ENCODE data around the gene LIN37. TPM values are rescaled to one million over a fixed set of nuclear protein-coding genes. Genes with fewer than 3 reads are reported as not detected.

LIN37 gene
- total RNA-seq, 1 experiment from 2014 or later, result 23.5 TPM

- in situ Hi-C loops (cut with HindIII; ENCODE audit: low pct_unique_long_range_greater_than_20kb, low sequenced_read_pairs), result no loop called here
- BruUV-seq (replicated peaks), result TSS peak; percentile 66
These were observed 40.0 kb downstream of the LIN37 start for GRCh38 chr19:35788205-35788960.

GRCh38 chr19:35789195-35789977 lies 41.0 kb downstream of the LIN37 start:
- Histone ChIP-seq H3K27ac (ENCODE audit: low read length) (no peak overlapping the region), H3K4me3 (ENCODE audit: low read depth in 2 of 2, low read length in 2 of 2) (no peak overlapping the region), H3K9me3 (ENCODE audit: control insufficient read depth, insufficient read depth, low read depth, low read length) (no peaks in the 10 kb centered on the region), H3K36me3 (ENCODE audit: control insufficient read depth, insufficient read depth, low read length) (no peaks in the 10 kb centered on the region), H3K27me3 (ENCODE audit: control insufficient read depth, insufficient read depth, low read length) (no peaks in the 10 kb centered on the region), H3K4me1 (ENCODE audit: control insufficient read depth, insufficient read depth, low read length) (no peaks in the 10 kb centered on the region; the same call in 1 of the 2 replicates)
- no peak for DNase-seq (ENCODE audit: low read depth, low spot score)
- in situ Hi-C loops (cut with HindIII; ENCODE audit: low pct_unique_long_range_greater_than_20kb, low sequenced_read_pairs), result no loop called here
- POLR2A ChIA-PET, result no interaction called here
- BruUV-seq (replicated peaks), result no TSS peak
- TF ChIP-seq TCF7L2 (IDR thresholded peaks at IDR 0.05; ENCODE audit: low read depth, low read length), result no peak
- no peak for TF ChIP-seq SIN3A (IDR thresholded peaks at IDR 0.05; ENCODE audit: borderline replicate concordance, insufficient read depth, low read depth, low read length)
- TF ChIP-seq POLR2AphosphoS5 (IDR thresholded peaks at IDR 0.05; ENCODE audit: low read depth, low read length), result no peak; the same call in 1 of the 2 replicates
- TF ChIP-seq, protein P1, sequence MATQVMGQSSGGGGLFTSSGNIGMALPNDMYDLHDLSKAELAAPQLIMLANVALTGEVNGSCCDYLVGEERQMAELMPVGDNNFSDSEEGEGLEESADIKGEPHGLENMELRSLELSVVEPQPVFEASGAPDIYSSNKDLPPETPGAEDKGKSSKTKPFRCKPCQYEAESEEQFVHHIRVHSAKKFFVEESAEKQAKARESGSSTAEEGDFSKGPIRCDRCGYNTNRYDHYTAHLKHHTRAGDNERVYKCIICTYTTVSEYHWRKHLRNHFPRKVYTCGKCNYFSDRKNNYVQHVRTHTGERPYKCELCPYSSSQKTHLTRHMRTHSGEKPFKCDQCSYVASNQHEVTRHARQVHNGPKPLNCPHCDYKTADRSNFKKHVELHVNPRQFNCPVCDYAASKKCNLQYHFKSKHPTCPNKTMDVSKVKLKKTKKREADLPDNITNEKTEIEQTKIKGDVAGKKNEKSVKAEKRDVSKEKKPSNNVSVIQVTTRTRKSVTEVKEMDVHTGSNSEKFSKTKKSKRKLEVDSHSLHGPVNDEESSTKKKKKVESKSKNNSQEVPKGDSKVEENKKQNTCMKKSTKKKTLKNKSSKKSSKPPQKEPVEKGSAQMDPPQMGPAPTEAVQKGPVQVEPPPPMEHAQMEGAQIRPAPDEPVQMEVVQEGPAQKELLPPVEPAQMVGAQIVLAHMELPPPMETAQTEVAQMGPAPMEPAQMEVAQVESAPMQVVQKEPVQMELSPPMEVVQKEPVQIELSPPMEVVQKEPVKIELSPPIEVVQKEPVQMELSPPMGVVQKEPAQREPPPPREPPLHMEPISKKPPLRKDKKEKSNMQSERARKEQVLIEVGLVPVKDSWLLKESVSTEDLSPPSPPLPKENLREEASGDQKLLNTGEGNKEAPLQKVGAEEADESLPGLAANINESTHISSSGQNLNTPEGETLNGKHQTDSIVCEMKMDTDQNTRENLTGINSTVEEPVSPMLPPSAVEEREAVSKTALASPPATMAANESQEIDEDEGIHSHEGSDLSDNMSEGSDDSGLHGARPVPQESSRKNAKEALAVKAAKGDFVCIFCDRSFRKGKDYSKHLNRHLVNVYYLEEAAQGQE (IDR thresholded peaks at IDR 0.05; ENCODE audit: insufficient read depth in 1 of 2, low read depth in 2 of 2, low read length in 1 of 2), result no peak
- intact Hi-C loops (cut with micrococcal nuclease; ENCODE audit: unreplicated experiment), result no loop called here
- ATAC-seq, result peak; percentile 21; the same call in 1 of the 2 replicates
- CTCF ChIA-PET, result interaction anchor here (0.8 kb wide), 1 partner anchor 81 kb away, joined by 3 read pairs; no protein-coding TSS in a partner anchor

More at GRCh38 chr19:35788205-35788960, 40.0 kb downstream of the LIN37 start:
- CTCF ChIA-PET, result no interaction called here
- intact Hi-C loops (cut with micrococcal nuclease; ENCODE audit: unreplicated experiment), result no loop called here
- Histone ChIP-seq H3K27me3 (ENCODE audit: control insufficient read depth, insufficient read depth, low read length) (no peaks in the 10 kb centered on the region), H3K4me1 (ENCODE audit: control insufficient read depth, insufficient read depth, low read length) (no peaks in the 10 kb centered on the region; the same call in 1 of the 2 replicates), H3K4me3 (ENCODE audit: low read depth in 2 of 2, low read length in 2 of 2) (no peak overlapping the region), H3K27ac (ENCODE audit: low read length) (no peak overlapping the region), H3K9me3 (ENCODE audit: control insufficient read depth, insufficient read depth, low read depth, low read length) (no peaks in the 10 kb centered on the region), H3K36me3 (ENCODE audit: control insufficient read depth, insufficient read depth, low read length) (no peaks in the 10 kb centered on the region)
- no peak for ATAC-seq
- POLR2A ChIA-PET, result no interaction called here
- DNase-seq (ENCODE audit: low read depth, low spot score), result no peak
- TF ChIP-seq CTCF (IDR thresholded peaks at IDR 0.05) (no peak), TCF7L2 (IDR thresholded peaks at IDR 0.05; ENCODE audit: low read depth, low read length) (no peak), POLR2AphosphoS5 (IDR thresholded peaks at IDR 0.05; ENCODE audit: low read depth, low read length) (no peak), SIN3A (IDR thresholded peaks at IDR 0.05; ENCODE audit: borderline replicate concordance, insufficient read depth, low read depth, low read length) (no peak)
- TF ChIP-seq, protein P1 (IDR thresholded peaks at IDR 0.05; ENCODE audit: insufficient read depth in 1 of 2, low read depth in 2 of 2, low read length in 1 of 2), result no peak

Measured in Panc1 (cell line).